SK-N-SH treated with all-trans-retinoic acid at 6 μM for 48 hours (cell line): ENCODE data around the gene RPE.

Experiments
- ATAC-seq: fragments of 200-7000 bp; cut with Tn5 transposase; 3 replicates; pipeline ENCODE4 v1.9.1; 2020; ENCODE audit warnings: mild to moderate bottlenecking, moderate library complexity
- ARNTL ChIP-seq: fragments of 450-650 bp; formaldehyde crosslinking; IDR thresholded peaks from 2 replicates; pipeline ENCODE4 v1.5.0; 2020; ENCODE audit warnings: low read depth, mild to moderate bottlenecking, moderate library complexity, borderline replicate concordance
- BACH2 ChIP-seq: fragments of 250-450 bp; sonication (Bioruptor Pico); IDR thresholded peaks from 2 replicates; pipeline ENCODE4 v1.9.0; 2021; ENCODE audit warnings: mild to moderate bottlenecking, borderline replicate concordance
- CREB5 ChIP-seq: fragments of 250-450 bp; sonication (Bioruptor Pico); IDR thresholded peaks from 2 replicates; pipeline ENCODE4 v1.5.1; 2020; ENCODE audit warnings: low read depth, mild to moderate bottlenecking, moderate library complexity
- CSDC2 ChIP-seq: fragments of 250-450 bp; sonication (Bioruptor Pico); IDR thresholded peaks from 2 replicates; pipeline ENCODE4 v1.5.0; 2020; ENCODE audit warnings: mild to moderate bottlenecking, moderate library complexity
- ESRRG ChIP-seq: fragments of 250-450 bp; sonication (Bioruptor Pico); IDR thresholded peaks from 2 replicates; pipeline ENCODE4 v1.6.1; 2021; ENCODE audit warnings: mild to moderate bottlenecking
- GLIS3 ChIP-seq: fragments of 250-450 bp; sonication (Bioruptor Pico); IDR thresholded peaks from 2 replicates; pipeline ENCODE4 v1.5.0; 2020; ENCODE audit warnings: mild to moderate bottlenecking, moderate library complexity
- ISL1 ChIP-seq: fragments of 250-450 bp; sonication (Bioruptor Pico); IDR thresholded peaks from 2 replicates; pipeline ENCODE4 v2.1.2; 2022; ENCODE audit warnings: mild to moderate bottlenecking, moderate library complexity
- POU6F1 ChIP-seq: fragments of 250-450 bp; sonication (Bioruptor Pico); IDR thresholded peaks from 2 replicates; pipeline ENCODE4 v1.8.0; 2021; ENCODE audit warnings: low read depth, mild to moderate bottlenecking, moderate library complexity, borderline replicate concordance
- PPARA ChIP-seq: fragments of 250-450 bp; sonication (Bioruptor Pico); IDR thresholded peaks from 2 replicates; pipeline ENCODE4 v1.5.0; 2020; ENCODE audit warnings: mild to moderate bottlenecking, borderline replicate concordance
- SNAI2 ChIP-seq: fragments of 250-450 bp; sonication (Bioruptor Pico); IDR thresholded peaks from 2 replicates; pipeline ENCODE4 v1.5.0; 2020; ENCODE audit warnings: mild to moderate bottlenecking, moderate library complexity
- TCF4 ChIP-seq: fragments of 250-450 bp; sonication (Bioruptor Pico); IDR thresholded peaks from 2 replicates; pipeline ENCODE4 v1.8.0; 2021; ENCODE audit warnings: mild to moderate bottlenecking, moderate library complexity, borderline replicate concordance
- TOX ChIP-seq: fragments of 250-450 bp; sonication (Bioruptor Pico); IDR thresholded peaks from 2 replicates; pipeline ENCODE4 v1.8.0; 2021; ENCODE audit warnings: mild to moderate bottlenecking, moderate library complexity, borderline replicate concordance
- ZC3H10 ChIP-seq: fragments of 250-450 bp; sonication (Bioruptor Pico); IDR thresholded peaks from 2 replicates; pipeline ENCODE4 v1.5.1; 2021; ENCODE audit warnings: mild to moderate bottlenecking, moderate library complexity
- ZFP3 ChIP-seq: fragments of 250-450 bp; sonication (Bioruptor Pico); IDR thresholded peaks from 2 replicates; pipeline ENCODE4 v1.5.0; 2020; ENCODE audit warnings: mild to moderate bottlenecking, moderate library complexity
- ZFP30 ChIP-seq: fragments of 450-650 bp; formaldehyde crosslinking; IDR thresholded peaks from 2 replicates; pipeline ENCODE4 v1.5.0; 2022; ENCODE audit warnings: mild to moderate bottlenecking, moderate library complexity
- ZNF565 ChIP-seq: fragments of 450-650 bp; formaldehyde crosslinking; conservative IDR thresholded peaks from 2 replicates; pipeline ENCODE4 v1.5.0; 2020; ENCODE audit warnings: low read depth, mild to moderate bottlenecking, moderate library complexity
- ZNF70 ChIP-seq: fragments of 450-650 bp; formaldehyde crosslinking; IDR thresholded peaks from 2 replicates; pipeline ENCODE4 v1.5.0; 2020; ENCODE audit warnings: mild to moderate bottlenecking, moderate library complexity
- ZNF8 ChIP-seq: fragments of 450-650 bp; formaldehyde crosslinking; IDR thresholded peaks from 2 replicates; pipeline ENCODE4 v1.5.0; 2020; ENCODE audit warnings: mild to moderate bottlenecking, moderate library complexity
- TF ChIP-seq, protein P1 (sequence below): fragments of 250-450 bp; sonication (Bioruptor Pico); IDR thresholded peaks from 2 replicates; pipeline ENCODE4 v1.5.1; 2021; ENCODE audit warnings: mild to moderate bottlenecking, moderate library complexity
- TF ChIP-seq, protein P2 (sequence below): fragments of 250-450 bp; sonication (Bioruptor Pico); IDR thresholded peaks from 2 replicates; pipeline ENCODE4 v1.5.0; 2020; ENCODE audit warnings: mild to moderate bottlenecking, moderate library complexity
- TF ChIP-seq, protein P3 (sequence below): fragments of 250-450 bp; sonication (Bioruptor Pico); IDR thresholded peaks from 2 replicates; pipeline ENCODE4 v1.8.0; 2020; ENCODE audit warnings: mild to moderate bottlenecking, moderate library complexity, borderline replicate concordance

The RPE gene

GRCh38 chr2:209960676-209961630, 41.5 kb upstream of the RPE start:
- ATAC-seq: peak; percentile 94
- TF ChIP-seq, protein P1, sequence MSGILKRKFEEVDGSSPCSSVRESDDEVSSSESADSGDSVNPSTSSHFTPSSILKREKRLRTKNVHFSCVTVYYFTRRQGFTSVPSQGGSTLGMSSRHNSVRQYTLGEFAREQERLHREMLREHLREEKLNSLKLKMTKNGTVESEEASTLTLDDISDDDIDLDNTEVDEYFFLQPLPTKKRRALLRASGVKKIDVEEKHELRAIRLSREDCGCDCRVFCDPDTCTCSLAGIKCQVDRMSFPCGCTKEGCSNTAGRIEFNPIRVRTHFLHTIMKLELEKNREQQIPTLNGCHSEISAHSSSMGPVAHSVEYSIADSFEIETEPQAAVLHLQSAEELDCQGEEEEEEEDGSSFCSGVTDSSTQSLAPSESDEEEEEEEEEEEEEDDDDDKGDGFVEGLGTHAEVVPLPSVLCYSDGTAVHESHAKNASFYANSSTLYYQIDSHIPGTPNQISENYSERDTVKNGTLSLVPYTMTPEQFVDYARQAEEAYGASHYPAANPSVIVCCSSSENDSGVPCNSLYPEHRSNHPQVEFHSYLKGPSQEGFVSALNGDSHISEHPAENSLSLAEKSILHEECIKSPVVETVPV (CRISPR knock-in tag): no peak

DNA sequence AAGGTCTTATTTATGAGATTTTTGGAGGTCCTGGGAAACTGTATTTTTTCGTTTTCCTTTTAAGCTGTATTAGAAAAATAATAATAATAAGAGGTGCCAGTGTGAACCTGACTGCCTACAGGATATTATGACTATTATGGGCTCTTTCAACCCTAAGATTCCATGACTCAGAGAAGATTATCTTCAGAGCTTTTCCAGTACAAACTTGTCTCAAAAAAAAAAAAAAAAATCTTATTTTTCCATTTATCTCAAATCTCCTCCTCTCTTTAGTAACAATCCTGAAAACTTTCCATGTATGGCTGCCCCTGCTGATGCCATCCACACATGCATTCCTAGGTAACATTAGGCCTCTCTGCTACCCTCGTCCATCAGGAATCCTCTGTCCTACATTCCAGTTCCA, 36.7 kb upstream of the RPE start:
- no peak for ATAC-seq
- TF ChIP-seq CSDC2: no peak
- TF ChIP-seq ZNF565 (CRISPR knock-in tag): no peak
- no peak for TF ChIP-seq POU6F1
- no peak for TF ChIP-seq TOX (CRISPR knock-in tag)
- no peak for TF ChIP-seq ZFP30 (CRISPR knock-in tag)
- TF ChIP-seq ZC3H10 (CRISPR knock-in tag): no peak
- TF ChIP-seq TCF4 (CRISPR knock-in tag): no peak
- no peak for TF ChIP-seq ESRRG
- no peak for TF ChIP-seq ZFP3 (CRISPR knock-in tag)
- no peak for TF ChIP-seq ISL1 (CRISPR knock-in tag)
- TF ChIP-seq CREB5 (CRISPR knock-in tag): no peak
- TF ChIP-seq, protein P2, sequence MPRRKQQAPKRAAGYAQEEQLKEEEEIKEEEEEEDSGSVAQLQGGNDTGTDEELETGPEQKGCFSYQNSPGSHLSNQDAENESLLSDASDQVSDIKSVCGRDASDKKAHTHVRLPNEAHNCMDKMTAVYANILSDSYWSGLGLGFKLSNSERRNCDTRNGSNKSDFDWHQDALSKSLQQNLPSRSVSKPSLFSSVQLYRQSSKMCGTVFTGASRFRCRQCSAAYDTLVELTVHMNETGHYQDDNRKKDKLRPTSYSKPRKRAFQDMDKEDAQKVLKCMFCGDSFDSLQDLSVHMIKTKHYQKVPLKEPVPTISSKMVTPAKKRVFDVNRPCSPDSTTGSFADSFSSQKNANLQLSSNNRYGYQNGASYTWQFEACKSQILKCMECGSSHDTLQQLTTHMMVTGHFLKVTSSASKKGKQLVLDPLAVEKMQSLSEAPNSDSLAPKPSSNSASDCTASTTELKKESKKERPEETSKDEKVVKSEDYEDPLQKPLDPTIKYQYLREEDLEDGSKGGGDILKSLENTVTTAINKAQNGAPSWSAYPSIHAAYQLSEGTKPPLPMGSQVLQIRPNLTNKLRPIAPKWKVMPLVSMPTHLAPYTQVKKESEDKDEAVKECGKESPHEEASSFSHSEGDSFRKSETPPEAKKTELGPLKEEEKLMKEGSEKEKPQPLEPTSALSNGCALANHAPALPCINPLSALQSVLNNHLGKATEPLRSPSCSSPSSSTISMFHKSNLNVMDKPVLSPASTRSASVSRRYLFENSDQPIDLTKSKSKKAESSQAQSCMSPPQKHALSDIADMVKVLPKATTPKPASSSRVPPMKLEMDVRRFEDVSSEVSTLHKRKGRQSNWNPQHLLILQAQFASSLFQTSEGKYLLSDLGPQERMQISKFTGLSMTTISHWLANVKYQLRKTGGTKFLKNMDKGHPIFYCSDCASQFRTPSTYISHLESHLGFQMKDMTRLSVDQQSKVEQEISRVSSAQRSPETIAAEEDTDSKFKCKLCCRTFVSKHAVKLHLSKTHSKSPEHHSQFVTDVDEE (CRISPR knock-in tag): no peak

- ATAC-seq: no peak
- TF ChIP-seq BACH2 (CRISPR knock-in tag): no peak
- TF ChIP-seq, protein P3, sequence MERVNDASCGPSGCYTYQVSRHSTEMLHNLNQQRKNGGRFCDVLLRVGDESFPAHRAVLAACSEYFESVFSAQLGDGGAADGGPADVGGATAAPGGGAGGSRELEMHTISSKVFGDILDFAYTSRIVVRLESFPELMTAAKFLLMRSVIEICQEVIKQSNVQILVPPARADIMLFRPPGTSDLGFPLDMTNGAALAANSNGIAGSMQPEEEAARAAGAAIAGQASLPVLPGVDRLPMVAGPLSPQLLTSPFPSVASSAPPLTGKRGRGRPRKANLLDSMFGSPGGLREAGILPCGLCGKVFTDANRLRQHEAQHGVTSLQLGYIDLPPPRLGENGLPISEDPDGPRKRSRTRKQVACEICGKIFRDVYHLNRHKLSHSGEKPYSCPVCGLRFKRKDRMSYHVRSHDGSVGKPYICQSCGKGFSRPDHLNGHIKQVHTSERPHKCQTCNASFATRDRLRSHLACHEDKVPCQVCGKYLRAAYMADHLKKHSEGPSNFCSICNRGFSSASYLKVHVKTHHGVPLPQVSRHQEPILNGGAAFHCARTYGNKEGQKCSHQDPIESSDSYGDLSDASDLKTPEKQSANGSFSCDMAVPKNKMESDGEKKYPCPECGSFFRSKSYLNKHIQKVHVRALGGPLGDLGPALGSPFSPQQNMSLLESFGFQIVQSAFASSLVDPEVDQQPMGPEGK (CRISPR knock-in tag): no peak
- TF ChIP-seq SNAI2: no peak
- TF ChIP-seq PPARA (CRISPR knock-in tag): no peak
- TF ChIP-seq ZNF565 (CRISPR knock-in tag): no peak
- TF ChIP-seq ZFP30 (CRISPR knock-in tag): no peak
- no peak for TF ChIP-seq GLIS3 (CRISPR knock-in tag)
- no peak for TF ChIP-seq ISL1 (CRISPR knock-in tag)
- TF ChIP-seq CREB5 (CRISPR knock-in tag): no peak
- TF ChIP-seq ZNF8: no peak
- TF ChIP-seq ARNTL: no peak
- TF ChIP-seq TOX (CRISPR knock-in tag): no peak
- no peak for TF ChIP-seq POU6F1
- TF ChIP-seq, protein P2 (CRISPR knock-in tag): no peak
- TF ChIP-seq ZNF70: no peak
- no peak for TF ChIP-seq ZFP3 (CRISPR knock-in tag)
- TF ChIP-seq TCF4 (CRISPR knock-in tag): no peak
Observed at GRCh38 chr2:209969692-209970091, 32.7 kb upstream of the RPE start.
